Thoracic aorta (tissue), 2 donors: Measurements from ENCODE around the gene LRPPRC. TPM values are rescaled to one million over a fixed set of nuclear protein-coding genes. Genes with fewer than 3 reads are reported as not detected.

Experiments
- ATAC-seq: fragments of 150-250 bp; one replicate; pipeline ENCODE4 v1.8.0; 2017; ENCODE audit warnings: low read depth; ENCODE audit not compliant: insufficient number of reproducible peaks, low FRiP score
- DNase-seq: peaks from one replicate; pipeline ENCODE4 v3.0.0-alpha.2; 2020; ENCODE audit warnings: low spot score
- H3K27ac ChIP-seq, 2 donors: fragments of 200-600 bp; sonication (generic); 1 replicate in 1 of 2; 2 replicates in 1 of 2; pipeline ENCODE4 v1.5.1; 2016; ENCODE audit warnings: mild to moderate bottlenecking in 2 of 2, moderate library complexity in 2 of 2
- H3K27me3 ChIP-seq: fragments of 200-600 bp; sonication (generic); replicated peaks from 2 replicates; pipeline ENCODE4 v1.6.0; 2016; ENCODE audit warnings: mild to moderate bottlenecking; ENCODE audit not compliant: insufficient read depth
- H3K36me3 ChIP-seq: fragments of 200-600 bp; sonication (generic); one replicate; pipeline ENCODE4 v1.5.1; 2016
- H3K4me1 ChIP-seq, 2 donors: fragments of 200-600 bp; sonication (generic); 1 replicate in 1 of 2; 2 replicates in 1 of 2; pipeline versions ENCODE4 v1.5.1 to v1.6.0; 2016; ENCODE audit warnings: low read depth in 2 of 2, mild to moderate bottlenecking in 1 of 2; ENCODE audit not compliant: control insufficient read depth in 1 of 2
- H3K4me3 ChIP-seq: fragments of 200-600 bp; sonication (generic); 2 replicates; pipeline ENCODE4 v1.5.1; 2016; ENCODE audit warnings: mild to moderate bottlenecking
- H3K9me3 ChIP-seq: fragments of 200-600 bp; sonication (generic); 2 replicates; pipeline ENCODE4 v1.5.1; 2016
- total RNA-seq, 2 donors: library from RNA; depleted of rRNA; stranded (reverse); fragments of >200 nt; gene quantifications; one replicate each; pipeline versions ENCODE4 v1.1.0 to v1.2.3, GENCODE V29; 2016
- TF ChIP-seq, protein P1 (sequence below): fragments of 200-600 bp; sonication (generic); IDR thresholded peaks from one replicate; pipeline ENCODE4 v1.5.1; 2019; ENCODE audit warnings: antibody characterized with exemption

LRPPRC gene
- total RNA-seq, 2 donors from 2014 or later: 37.0 to 55.4 TPM

- Histone ChIP-seq H3K4me3 (no peak overlapping the region), H3K4me1 (no peaks in the 10 kb centered on the region), H3K9me3 (no peaks in the 10 kb centered on the region), H3K27me3 (no peaks in the 10 kb centered on the region), H3K36me3 (peaks cover 12% of the 10 kb centered on the region), H3K27ac (no peak overlapping the region)
- TF ChIP-seq, protein P1, sequence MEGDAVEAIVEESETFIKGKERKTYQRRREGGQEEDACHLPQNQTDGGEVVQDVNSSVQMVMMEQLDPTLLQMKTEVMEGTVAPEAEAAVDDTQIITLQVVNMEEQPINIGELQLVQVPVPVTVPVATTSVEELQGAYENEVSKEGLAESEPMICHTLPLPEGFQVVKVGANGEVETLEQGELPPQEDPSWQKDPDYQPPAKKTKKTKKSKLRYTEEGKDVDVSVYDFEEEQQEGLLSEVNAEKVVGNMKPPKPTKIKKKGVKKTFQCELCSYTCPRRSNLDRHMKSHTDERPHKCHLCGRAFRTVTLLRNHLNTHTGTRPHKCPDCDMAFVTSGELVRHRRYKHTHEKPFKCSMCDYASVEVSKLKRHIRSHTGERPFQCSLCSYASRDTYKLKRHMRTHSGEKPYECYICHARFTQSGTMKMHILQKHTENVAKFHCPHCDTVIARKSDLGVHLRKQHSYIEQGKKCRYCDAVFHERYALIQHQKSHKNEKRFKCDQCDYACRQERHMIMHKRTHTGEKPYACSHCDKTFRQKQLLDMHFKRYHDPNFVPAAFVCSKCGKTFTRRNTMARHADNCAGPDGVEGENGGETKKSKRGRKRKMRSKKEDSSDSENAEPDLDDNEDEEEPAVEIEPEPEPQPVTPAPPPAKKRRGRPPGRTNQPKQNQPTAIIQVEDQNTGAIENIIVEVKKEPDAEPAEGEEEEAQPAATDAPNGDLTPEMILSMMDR: no peak
- DNase-seq: no peak
- ATAC-seq: no peak
Measured at GRCh38 chr2:43905371-43905803, 90.4 kb downstream of the LRPPRC start.

DNA sequence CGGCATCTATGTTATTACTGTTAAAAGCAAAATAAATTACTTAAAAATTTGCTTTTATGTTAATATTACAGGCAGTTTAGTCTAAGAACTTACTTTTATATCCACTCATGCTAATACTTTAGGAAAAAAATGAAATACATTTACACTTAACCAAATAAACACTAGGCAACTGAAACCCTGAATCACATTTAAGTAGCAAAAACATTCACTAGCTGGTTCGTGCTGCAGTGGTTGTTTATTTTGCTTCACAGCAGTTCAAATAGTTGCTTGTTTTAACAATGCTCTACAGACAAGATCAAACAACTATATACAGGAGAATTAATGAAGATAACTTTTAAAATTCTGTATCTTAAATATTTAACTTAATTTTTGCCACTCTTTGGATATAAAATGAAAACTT is 96.2 kb downstream of the LRPPRC start:
- ATAC-seq: no peak

DNA sequence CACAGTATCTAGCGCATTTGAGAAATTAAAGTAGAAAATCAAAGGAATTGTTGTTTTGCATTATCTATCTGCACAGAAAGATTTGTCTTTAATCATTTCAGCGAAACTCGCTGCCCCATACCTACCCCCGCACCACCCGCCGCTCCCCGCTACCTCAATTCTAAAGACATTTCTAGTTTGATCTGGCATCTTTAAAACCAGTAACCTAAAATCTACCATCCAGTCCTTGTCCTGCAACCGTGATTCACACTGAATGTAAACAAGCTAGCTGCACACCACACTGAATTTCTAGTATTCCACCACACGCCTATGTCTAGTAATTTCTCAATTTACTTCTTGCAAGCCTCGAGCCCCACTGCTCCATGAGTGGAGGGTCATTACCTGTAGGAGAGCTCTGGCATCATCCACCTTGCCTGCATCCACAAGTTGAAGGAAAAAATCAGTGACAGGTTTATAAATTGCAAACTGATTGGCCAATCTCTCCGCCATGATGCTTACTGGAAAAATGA is 96.9 kb downstream of the LRPPRC start:
- no peak for ATAC-seq
- H3K36me3 ChIP-seq: peaks cover 23% of the 10 kb centered on the region
- no peak overlapping the region for H3K4me3 ChIP-seq

More for the DNA sequence above, 96.2 kb downstream of the LRPPRC start:
- H3K27ac ChIP-seq: no peak overlapping the region
- H3K36me3 ChIP-seq: peaks cover 25% of the 10 kb centered on the region
- no peaks in the 10 kb centered on the region for H3K27me3 ChIP-seq
- DNase-seq: no peak
- TF ChIP-seq, protein P1: no peak
- H3K4me1 ChIP-seq: no peaks in the 10 kb centered on the region
- no peak overlapping the region for H3K4me3 ChIP-seq
- H3K9me3 ChIP-seq: no peaks in the 10 kb centered on the region

GRCh38 chr2:43898134-43898837 is 97.5 kb downstream of the LRPPRC start:
- Histone ChIP-seq H3K4me3 (no peak overlapping the region), H3K4me1 (no peaks in the 10 kb centered on the region), H3K9me3 (no peaks in the 10 kb centered on the region), H3K27me3 (no peaks in the 10 kb centered on the region), H3K27ac (no peak overlapping the region), H3K36me3 (peaks cover 22% of the 10 kb centered on the region)
- DNase-seq (no peak), ATAC-seq (no peak)
- TF ChIP-seq, protein P1: no peak

More for the DNA sequence above, 96.9 kb downstream of the LRPPRC start:
- Histone ChIP-seq H3K27ac (no peak overlapping the region), H3K27me3 (no peaks in the 10 kb centered on the region), H3K9me3 (no peaks in the 10 kb centered on the region), H3K4me1 (no peaks in the 10 kb centered on the region)
- no peak for DNase-seq
- TF ChIP-seq, protein P1: no peak

DNA sequence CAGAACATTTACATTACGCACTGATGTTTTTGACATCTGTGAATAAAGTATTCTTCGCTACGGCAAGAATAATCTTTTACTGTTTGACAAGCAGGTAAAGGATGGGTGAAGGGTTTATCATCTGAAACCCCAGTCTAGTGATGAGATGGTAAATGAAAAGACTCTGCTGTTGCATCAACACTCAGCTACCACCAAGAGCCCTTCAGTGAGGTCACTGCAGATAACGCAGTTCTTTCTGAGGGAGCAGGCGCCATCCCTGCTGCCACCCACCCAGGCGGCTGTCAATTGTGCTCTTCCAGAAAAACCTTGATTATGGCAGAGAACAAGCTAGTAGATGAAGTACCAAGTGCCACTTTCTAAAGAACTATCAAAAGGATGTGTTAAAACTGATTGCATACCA is 98.3 kb downstream of the LRPPRC start:
- DNase-seq (no peak), ATAC-seq (no peak)
- TF ChIP-seq, protein P1: no peak
- Histone ChIP-seq H3K27ac (no peak overlapping the region), H3K4me3 (no peak overlapping the region), H3K36me3 (peaks cover 22% of the 10 kb centered on the region), H3K9me3 (no peaks in the 10 kb centered on the region), H3K4me1 (no peaks in the 10 kb centered on the region), H3K27me3 (no peaks in the 10 kb centered on the region)
